Colonic mucosa (tissue), 4 donors: Measurements from ENCODE around the gene MS4A1. TPM values are rescaled to one million over a fixed set of nuclear protein-coding genes. Genes with fewer than 3 reads are reported as not detected.

Source experiments
- DNase-seq: peaks from one replicate; pipeline ENCODE4 v3.0.0-alpha.2; 2020
- H3K27ac ChIP-seq: fragments of 200-600 bp; one replicate; pipeline ENCODE4 v1.8.0; 2021
- H3K27me3 ChIP-seq: fragments of 200-600 bp; one replicate; pipeline ENCODE4 v1.8.0; 2021
- H3K36me3 ChIP-seq: fragments of 200-600 bp; one replicate; pipeline ENCODE4 v1.8.0; 2021
- H3K4me1 ChIP-seq: fragments of 200-600 bp; one replicate; pipeline ENCODE4 v1.8.0; 2021; ENCODE audit warnings: mild to moderate bottlenecking
- H3K4me3 ChIP-seq: fragments of 200-600 bp; one replicate; pipeline ENCODE4 v1.8.0; 2021
- H3K9ac ChIP-seq, 2 donors: one replicate each; pipeline ENCODE4 v1.7.0; 2013; ENCODE audit warnings: control low read depth in 2 of 2, low read depth in 2 of 2, low read length in 2 of 2
- H3K9me3 ChIP-seq: fragments of 200-600 bp; one replicate; pipeline ENCODE4 v1.8.0; 2021
- CTCF ChIP-seq: fragments of 200-600 bp; IDR thresholded peaks from one replicate; pipeline ENCODE4 v1.8.0; 2022; ENCODE audit warnings: antibody characterized with exemption, mild to moderate bottlenecking
- intact Hi-C: fragments of 100-400 bp; cut with DNase I; formaldehyde crosslinking; loops from one replicate; pipeline ENCODE4 v1.14.1; 2022
- total RNA-seq, 2 donors: library from RNA; stranded (reverse); fragmentation: NEBNext Ultra II Directional in 1 of 2; extraction: Animal tissue kit (Norgen Biotek cat#: 25700) in 1 of 2; gene quantifications; one replicate each; pipeline ENCODE4 v1.2.1, GENCODE V29; 2021
- donor health status: healthy.
- donor health status: DM: no; HTN: no; CAD: no.
- donor health status: DM: no; HTN: no; CAD: no.

The MS4A1 gene
- total RNA-seq, 2 donors from 2014 or later = 0.96 to 0.98 TPM

GRCh38 chr11:60482361-60482760, 26.7 kb downstream of the MS4A1 start:
- DNase-seq = no peak
- Histone ChIP-seq H3K27me3 (no peaks in the 10 kb centered on the region), H3K4me3 (no peak overlapping the region), H3K4me1 (no peaks in the 10 kb centered on the region), H3K27ac (no peak overlapping the region), H3K9me3 (no peaks in the 10 kb centered on the region), H3K9ac (no peak overlapping the region), H3K36me3 (no peaks in the 10 kb centered on the region)
- TF ChIP-seq CTCF = no peak
- intact Hi-C loops = no loop called here

- Histone ChIP-seq H3K4me3 (no peak overlapping the region), H3K9ac (no peak overlapping the region), H3K9me3 (no peaks in the 10 kb centered on the region), H3K36me3 (no peaks in the 10 kb centered on the region), H3K27ac (no peak overlapping the region), H3K4me1 (no peaks in the 10 kb centered on the region), H3K27me3 (no peaks in the 10 kb centered on the region)
- peak; percentile 39 for TF ChIP-seq CTCF
- intact Hi-C loops = loop anchor here (5.0 kb wide), 1 partner anchor 124 kb away; no protein-coding TSS in a partner anchor
- peak; percentile 47 for DNase-seq
Measured at GRCh38 chr11:60485987-60486386, 30.3 kb downstream of the MS4A1 start.

GRCh38 chr11:60492488-60493009, 36.9 kb downstream of the MS4A1 start, which contains the start of gene MS4A12:
Gene MS4A12, plus strand, starts transcription at chr11:60492778. Its CDS starts 4,541 bp downstream, at chr11:60497319.
- Histone ChIP-seq H3K9me3 (no peaks in the 10 kb centered on the region), H3K36me3 (no peaks in the 10 kb centered on the region), H3K27me3 (no peaks in the 10 kb centered on the region), H3K4me1 (no peaks in the 10 kb centered on the region), H3K4me3 (no peak within 1 kb of the TSS), H3K9ac (peak within 1 kb of the TSS in 1 of 2 donors; percentile 19), H3K27ac (peak within 1 kb of the TSS; percentile 18)
- no peak for DNase-seq
- intact Hi-C loops = no loop called here
- TF ChIP-seq CTCF = no peak

GRCh38 chr11:60493454-60493853, 37.8 kb downstream of the MS4A1 start:
- no peaks in the 10 kb centered on the region for H3K36me3 ChIP-seq
- no peaks in the 10 kb centered on the region for H3K9me3 ChIP-seq
- DNase-seq = no peak
- TF ChIP-seq CTCF = no peak
- H3K9ac ChIP-seq = no peak overlapping the region
- no peak overlapping the region for H3K4me3 ChIP-seq
- peak overlapping the region; percentile 2 for H3K27ac ChIP-seq
- no peaks in the 10 kb centered on the region for H3K4me1 ChIP-seq
- intact Hi-C loops = no loop called here
- no peaks in the 10 kb centered on the region for H3K27me3 ChIP-seq

- Histone ChIP-seq H3K4me1 (peaks cover 21% of the 10 kb centered on the region), H3K36me3 (no peaks in the 10 kb centered on the region), H3K9me3 (no peaks in the 10 kb centered on the region), H3K27me3 (no peaks in the 10 kb centered on the region), H3K9ac (peak overlapping the region in 1 of 2 donors; percentile 43), H3K4me3 (no peak overlapping the region), H3K27ac (peak overlapping the region; percentile 79)
- no peak for TF ChIP-seq CTCF
- DNase-seq = no peak
- intact Hi-C loops = no loop called here
Measured at GRCh38 chr11:60498399-60498798, 42.8 kb downstream of the MS4A1 start.
